Astrocyte of the spinal cord (primary cell): ENCODE results near the gene BCAS2.

Experiments
- DNase-seq: peaks from one replicate; pipeline ENCODE4 v3.0.0; 2011; ENCODE audit warnings: low read depth, low spot score
- H3K4me3 ChIP-seq: 2 replicates; pipeline ENCODE4 v1.5.1; 2011; ENCODE audit warnings: low read depth, mild to moderate bottlenecking, low read length, moderate library complexity
- in situ Hi-C: cut with HindIII; loops from 2 replicates; pipeline ENCODE4 v1.10.0; 2017; ENCODE audit warnings: low sequenced_read_pairs
- TF ChIP-seq, protein P1 (sequence below): IDR thresholded peaks from 2 replicates; pipeline ENCODE4 v1.5.1; 2012; ENCODE audit warnings: low read depth, mild to moderate bottlenecking, low read length, inconsistent platforms

Gene BCAS2

DNA sequence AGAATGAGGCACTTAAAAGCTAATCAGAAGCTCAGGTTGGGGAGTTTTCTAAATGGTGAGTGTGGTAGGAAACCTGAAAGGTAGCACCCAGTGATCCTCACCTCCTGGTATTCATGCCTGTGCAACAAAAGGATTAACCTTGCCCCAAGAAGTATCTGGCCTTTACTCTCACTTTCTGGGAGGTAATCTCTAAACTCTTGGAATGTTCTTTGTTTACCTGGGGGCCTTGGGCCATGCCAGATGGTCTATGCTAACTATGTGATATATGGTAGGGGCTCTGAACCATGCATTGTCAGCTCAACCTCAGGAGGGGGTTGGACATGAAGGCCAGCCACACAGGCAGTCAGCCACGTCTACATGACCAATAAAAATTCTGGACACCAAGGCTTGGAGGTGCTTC, 46.0 kb downstream of the BCAS2 start:
- TF ChIP-seq, protein P1, sequence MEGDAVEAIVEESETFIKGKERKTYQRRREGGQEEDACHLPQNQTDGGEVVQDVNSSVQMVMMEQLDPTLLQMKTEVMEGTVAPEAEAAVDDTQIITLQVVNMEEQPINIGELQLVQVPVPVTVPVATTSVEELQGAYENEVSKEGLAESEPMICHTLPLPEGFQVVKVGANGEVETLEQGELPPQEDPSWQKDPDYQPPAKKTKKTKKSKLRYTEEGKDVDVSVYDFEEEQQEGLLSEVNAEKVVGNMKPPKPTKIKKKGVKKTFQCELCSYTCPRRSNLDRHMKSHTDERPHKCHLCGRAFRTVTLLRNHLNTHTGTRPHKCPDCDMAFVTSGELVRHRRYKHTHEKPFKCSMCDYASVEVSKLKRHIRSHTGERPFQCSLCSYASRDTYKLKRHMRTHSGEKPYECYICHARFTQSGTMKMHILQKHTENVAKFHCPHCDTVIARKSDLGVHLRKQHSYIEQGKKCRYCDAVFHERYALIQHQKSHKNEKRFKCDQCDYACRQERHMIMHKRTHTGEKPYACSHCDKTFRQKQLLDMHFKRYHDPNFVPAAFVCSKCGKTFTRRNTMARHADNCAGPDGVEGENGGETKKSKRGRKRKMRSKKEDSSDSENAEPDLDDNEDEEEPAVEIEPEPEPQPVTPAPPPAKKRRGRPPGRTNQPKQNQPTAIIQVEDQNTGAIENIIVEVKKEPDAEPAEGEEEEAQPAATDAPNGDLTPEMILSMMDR: no peak
- DNase-seq: no peak
- H3K4me3 ChIP-seq: no peak overlapping the region
- in situ Hi-C loops: no loop called here

- no peak for DNase-seq
- H3K4me3 ChIP-seq: no peak overlapping the region
- in situ Hi-C loops: no loop called here
- TF ChIP-seq, protein P1: no peak
Measured at GRCh38 chr1:114531094-114531493, 50.3 kb downstream of the BCAS2 start.

- TF ChIP-seq, protein P1: no peak
- no peak overlapping the region for H3K4me3 ChIP-seq
- DNase-seq: no peak
- in situ Hi-C loops: no loop called here
Measured at GRCh38 chr1:114530224-114530623, 51.2 kb downstream of the BCAS2 start.

- no peak overlapping the region for H3K4me3 ChIP-seq
- in situ Hi-C loops: no loop called here
- DNase-seq: no peak
- TF ChIP-seq, protein P1: no peak
Measured at GRCh38 chr1:114524944-114525343, 56.5 kb downstream of the BCAS2 start.

GRCh38 chr1:114522264-114522575, 59.2 kb downstream of the BCAS2 start:
- no peak for DNase-seq
- no peak overlapping the region for H3K4me3 ChIP-seq
- TF ChIP-seq, protein P1: no peak
- in situ Hi-C loops: no loop called here

- in situ Hi-C loops: no loop called here
- DNase-seq: no peak
- TF ChIP-seq, protein P1: no peak
- no peak overlapping the region for H3K4me3 ChIP-seq
Measured at GRCh38 chr1:114521396-114522263, 59.8 kb downstream of the BCAS2 start.
